ENCODE results near the gene PTK7. TPM values are rescaled to one million over a fixed set of nuclear protein-coding genes. Genes with fewer than 3 reads are reported as not detected.

PTK7 gene
- total RNA-seq, 1 donor = 190 TPM

DNA sequence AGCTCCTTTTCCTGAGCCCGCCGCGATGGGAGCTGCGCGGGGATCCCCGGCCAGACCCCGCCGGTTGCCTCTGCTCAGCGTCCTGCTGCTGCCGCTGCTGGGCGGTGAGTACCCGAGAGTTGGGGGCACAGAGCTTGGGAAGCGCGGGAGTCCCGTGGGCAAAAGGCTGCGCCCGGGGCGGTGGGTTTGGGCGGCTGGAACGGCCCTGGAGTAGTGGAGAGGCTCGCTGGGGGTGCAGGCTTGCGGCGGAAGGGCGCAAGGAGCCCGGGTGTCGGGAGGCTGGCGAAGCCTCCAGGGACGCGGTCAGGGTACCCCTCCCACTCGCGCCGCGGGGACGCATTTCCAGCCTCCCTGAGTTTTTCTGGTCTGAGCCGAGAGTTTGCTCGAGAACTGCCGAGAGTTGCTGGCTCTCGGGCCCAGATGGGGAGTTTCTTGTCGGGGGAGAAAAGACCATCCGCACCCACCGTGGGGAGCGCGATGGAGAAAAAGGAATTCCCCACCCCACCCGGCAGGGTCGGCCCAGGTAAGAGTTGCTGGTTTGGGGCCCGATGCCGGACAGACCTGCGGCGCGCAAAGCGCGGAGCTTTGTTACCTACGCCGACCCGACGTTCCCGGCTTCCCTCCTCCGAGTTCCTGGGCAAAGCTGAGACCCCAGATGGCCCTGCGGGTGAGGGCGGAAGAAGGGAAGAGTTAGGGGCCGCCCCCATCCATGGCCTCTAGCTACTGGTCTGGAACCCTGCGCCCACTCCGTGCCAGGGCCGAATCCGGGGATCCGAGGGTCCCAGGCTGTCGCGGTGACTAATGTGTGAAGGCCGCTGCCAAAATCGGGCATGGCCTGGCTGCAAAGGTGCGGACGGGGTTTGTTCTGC, 584 bp downstream of the PTK7 start:
- no peaks in the 10 kb centered on the region for H3K27me3 ChIP-seq (ENCODE audit: insufficient read depth, low read length)
- peak overlapping the region; percentile 73 for H2AFZ ChIP-seq (ENCODE audit: low read length)
- H3K4me2 ChIP-seq (ENCODE audit: insufficient read depth, low read length) = peak overlapping the region; percentile 83
- H3K36me3 ChIP-seq (ENCODE audit: insufficient read depth, low read length) = peaks cover 9% of the 10 kb centered on the region
- peaks cover 32% of the 10 kb centered on the region for H3K4me1 ChIP-seq (ENCODE audit: insufficient read depth, low read length)
- H3K4me3 ChIP-seq (ENCODE audit: insufficient read depth, low read length) = peak overlapping the region; percentile 90
- peaks cover 43% of the 10 kb centered on the region for H3K79me2 ChIP-seq (ENCODE audit: insufficient read depth, low read length)
- peak; percentile 90 for DNase-seq (ENCODE audit: insufficient read length, low spot score, missing footprints)
- H4K20me1 ChIP-seq (ENCODE audit: insufficient read depth, low read length) = peaks cover 8% of the 10 kb centered on the region
- TF ChIP-seq, protein P1, sequence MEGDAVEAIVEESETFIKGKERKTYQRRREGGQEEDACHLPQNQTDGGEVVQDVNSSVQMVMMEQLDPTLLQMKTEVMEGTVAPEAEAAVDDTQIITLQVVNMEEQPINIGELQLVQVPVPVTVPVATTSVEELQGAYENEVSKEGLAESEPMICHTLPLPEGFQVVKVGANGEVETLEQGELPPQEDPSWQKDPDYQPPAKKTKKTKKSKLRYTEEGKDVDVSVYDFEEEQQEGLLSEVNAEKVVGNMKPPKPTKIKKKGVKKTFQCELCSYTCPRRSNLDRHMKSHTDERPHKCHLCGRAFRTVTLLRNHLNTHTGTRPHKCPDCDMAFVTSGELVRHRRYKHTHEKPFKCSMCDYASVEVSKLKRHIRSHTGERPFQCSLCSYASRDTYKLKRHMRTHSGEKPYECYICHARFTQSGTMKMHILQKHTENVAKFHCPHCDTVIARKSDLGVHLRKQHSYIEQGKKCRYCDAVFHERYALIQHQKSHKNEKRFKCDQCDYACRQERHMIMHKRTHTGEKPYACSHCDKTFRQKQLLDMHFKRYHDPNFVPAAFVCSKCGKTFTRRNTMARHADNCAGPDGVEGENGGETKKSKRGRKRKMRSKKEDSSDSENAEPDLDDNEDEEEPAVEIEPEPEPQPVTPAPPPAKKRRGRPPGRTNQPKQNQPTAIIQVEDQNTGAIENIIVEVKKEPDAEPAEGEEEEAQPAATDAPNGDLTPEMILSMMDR (IDR thresholded peaks at IDR 0.05; ENCODE audit: extremely low read depth, low read depth, low read length) = no peak
- H3K9me3 ChIP-seq (ENCODE audit: low read depth, low read length) = no peaks in the 10 kb centered on the region
- peak overlapping the region; percentile 58 for H3K27ac ChIP-seq (ENCODE audit: low read depth, low read length)

DNA sequence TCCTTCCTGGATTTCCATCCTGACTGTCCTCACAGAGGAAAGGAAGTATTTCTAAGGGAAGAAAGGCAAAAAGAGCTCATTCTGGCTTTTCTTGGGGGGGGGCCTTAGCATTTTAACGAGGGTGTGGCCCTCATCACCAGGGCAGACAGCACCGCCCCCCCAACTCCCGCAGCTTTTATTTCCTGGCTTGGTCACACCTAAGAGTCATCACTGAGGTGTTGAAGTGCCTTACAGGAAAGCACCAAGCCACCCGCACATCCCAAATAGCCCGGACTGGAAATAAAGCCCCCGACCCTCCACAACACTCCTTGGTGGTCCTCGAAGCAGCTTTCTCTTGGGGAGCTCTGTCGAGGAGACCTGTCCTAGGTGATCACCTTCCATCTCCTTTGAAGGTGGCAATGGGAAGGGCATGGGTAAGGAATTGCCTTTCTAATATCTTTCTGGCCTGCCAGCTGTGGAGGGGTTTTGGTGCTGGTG, 1.3 kb downstream of the PTK7 start:
- Histone ChIP-seq H3K4me3 (ENCODE audit: insufficient read depth, low read length) (peak overlapping the region; percentile 90), H3K4me2 (ENCODE audit: insufficient read depth, low read length) (peak overlapping the region; percentile 83), H3K27me3 (ENCODE audit: insufficient read depth, low read length) (no peaks in the 10 kb centered on the region), H2AFZ (ENCODE audit: low read length) (peak overlapping the region; percentile 73), H4K20me1 (ENCODE audit: insufficient read depth, low read length) (peaks cover 8% of the 10 kb centered on the region), H3K79me2 (ENCODE audit: insufficient read depth, low read length) (peaks cover 47% of the 10 kb centered on the region), H3K9me3 (ENCODE audit: low read depth, low read length) (no peaks in the 10 kb centered on the region), H3K36me3 (ENCODE audit: insufficient read depth, low read length) (peaks cover 5% of the 10 kb centered on the region), H3K4me1 (ENCODE audit: insufficient read depth, low read length) (peaks cover 32% of the 10 kb centered on the region), H3K27ac (ENCODE audit: low read depth, low read length) (peak overlapping the region; percentile 58)
- peak; percentile 50 for DNase-seq (ENCODE audit: insufficient read length, low spot score, missing footprints)
- TF ChIP-seq, protein P1 (IDR thresholded peaks at IDR 0.05; ENCODE audit: extremely low read depth, low read depth, low read length) = no peak

DNA sequence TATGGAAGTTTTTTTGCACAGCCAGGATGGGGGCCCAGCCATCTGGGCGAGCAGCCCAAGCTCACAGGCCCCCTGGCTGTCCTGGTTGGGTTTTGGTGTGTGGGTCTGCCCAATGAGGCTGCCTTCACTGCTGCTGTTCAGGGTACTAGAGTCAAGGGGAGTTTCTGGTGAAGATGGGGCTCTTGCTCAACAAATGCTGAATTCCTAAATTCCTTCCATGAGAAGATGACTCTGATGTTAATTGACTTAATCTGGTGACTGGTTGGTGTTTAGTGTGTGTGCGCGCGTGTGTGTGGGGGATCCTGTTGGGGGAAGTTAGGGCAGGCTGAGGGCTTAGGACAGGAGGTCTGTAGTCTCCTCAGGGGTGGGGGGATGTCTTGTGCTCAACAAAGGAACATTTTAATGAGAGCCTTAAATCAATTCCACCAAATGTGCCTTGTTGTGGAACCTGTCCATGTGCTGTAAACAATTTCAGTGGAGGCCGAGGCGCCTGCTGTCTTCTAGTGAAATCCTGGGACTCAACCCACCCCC, 1.9 kb downstream of the PTK7 start:
- Histone ChIP-seq H3K4me2 (ENCODE audit: insufficient read depth, low read length) (peak overlapping the region; percentile 83), H3K79me2 (ENCODE audit: insufficient read depth, low read length) (peaks cover 53% of the 10 kb centered on the region), H3K9me3 (ENCODE audit: low read depth, low read length) (no peaks in the 10 kb centered on the region), H2AFZ (ENCODE audit: low read length) (no peak overlapping the region), H3K27me3 (ENCODE audit: insufficient read depth, low read length) (no peaks in the 10 kb centered on the region), H3K4me1 (ENCODE audit: insufficient read depth, low read length) (peaks cover 32% of the 10 kb centered on the region), H3K27ac (ENCODE audit: low read depth, low read length) (peak overlapping the region; percentile 58), H3K36me3 (ENCODE audit: insufficient read depth, low read length) (peaks cover 4% of the 10 kb centered on the region), H4K20me1 (ENCODE audit: insufficient read depth, low read length) (peaks cover 12% of the 10 kb centered on the region), H3K4me3 (ENCODE audit: insufficient read depth, low read length) (peak overlapping the region; percentile 90)
- TF ChIP-seq, protein P1 (IDR thresholded peaks at IDR 0.05; ENCODE audit: extremely low read depth, low read depth, low read length) = no peak
- peak; percentile 77 for DNase-seq (ENCODE audit: insufficient read length, low spot score, missing footprints)

DNA sequence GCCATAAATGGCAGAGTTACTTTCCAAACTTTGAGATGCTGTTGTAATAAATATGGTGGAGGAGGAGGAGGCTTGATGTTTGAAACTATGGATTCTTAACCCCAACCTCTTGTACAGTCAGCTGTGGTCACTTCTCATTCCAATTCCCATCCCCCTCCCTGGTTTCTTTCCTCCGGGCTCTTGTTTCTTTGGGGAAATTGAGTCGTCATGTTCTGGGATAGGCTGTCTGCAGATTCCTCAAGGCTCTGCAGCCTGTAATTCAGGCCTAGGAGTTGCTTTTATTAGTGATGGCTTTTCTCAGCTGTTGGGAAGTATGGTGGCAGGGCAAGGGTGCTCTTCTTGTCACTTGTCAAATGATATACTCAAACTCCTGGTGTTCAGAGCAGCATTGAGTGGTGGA, 2.6 kb downstream of the PTK7 start:
- Histone ChIP-seq H2AFZ (ENCODE audit: low read length) (no peak overlapping the region), H3K9me3 (ENCODE audit: low read depth, low read length) (no peaks in the 10 kb centered on the region), H4K20me1 (ENCODE audit: insufficient read depth, low read length) (peaks cover 18% of the 10 kb centered on the region), H3K27ac (ENCODE audit: low read depth, low read length) (peak overlapping the region; percentile 58), H3K79me2 (ENCODE audit: insufficient read depth, low read length) (peaks cover 60% of the 10 kb centered on the region), H3K4me2 (ENCODE audit: insufficient read depth, low read length) (peak overlapping the region; percentile 83), H3K4me1 (ENCODE audit: insufficient read depth, low read length) (peaks cover 32% of the 10 kb centered on the region), H3K27me3 (ENCODE audit: insufficient read depth, low read length) (no peaks in the 10 kb centered on the region), H3K36me3 (ENCODE audit: insufficient read depth, low read length) (peaks cover 4% of the 10 kb centered on the region), H3K4me3 (ENCODE audit: insufficient read depth, low read length) (peak overlapping the region; percentile 14)
- DNase-seq (ENCODE audit: insufficient read length, low spot score, missing footprints) = no peak
- TF ChIP-seq, protein P1 (IDR thresholded peaks at IDR 0.05; ENCODE audit: extremely low read depth, low read depth, low read length) = no peak

All from osteoblast (primary cell).